HG03095 (cell line): ENCODE results near the gene HMGN3.
A peak's percentile ranks its signal among the peaks of the same experiment; 100 is the strongest.
"Not testable (repeated sequence)": the region's sequence is repeated elsewhere in the genome, so short reads cannot be mapped to it uniquely, and the experiment has no call there.

ENCODE experiments used
- ATAC-seq: cut with Tn5 transposase; IDR thresholded peaks from one replicate; pipeline ENCODE4 v1.9.1; 2021; ENCODE audit warnings: moderate library complexity; ENCODE audit not compliant: unreplicated experiment

The HMGN3 gene

GRCh38 chr6:79234150-79235022 lies at the start of gene HMGN3:
TSS of gene HMGN3 (minus strand) at chr6:79234682.
- peak; percentile 84 for ATAC-seq

GRCh38 chr6:79280756-79281155 lies 46.3 kb upstream of the HMGN3 start:
- ATAC-seq, result no peak

- no peak for ATAC-seq
Observed at GRCh38 chr6:79277109-79277508, 42.6 kb upstream of the HMGN3 start.

DNA sequence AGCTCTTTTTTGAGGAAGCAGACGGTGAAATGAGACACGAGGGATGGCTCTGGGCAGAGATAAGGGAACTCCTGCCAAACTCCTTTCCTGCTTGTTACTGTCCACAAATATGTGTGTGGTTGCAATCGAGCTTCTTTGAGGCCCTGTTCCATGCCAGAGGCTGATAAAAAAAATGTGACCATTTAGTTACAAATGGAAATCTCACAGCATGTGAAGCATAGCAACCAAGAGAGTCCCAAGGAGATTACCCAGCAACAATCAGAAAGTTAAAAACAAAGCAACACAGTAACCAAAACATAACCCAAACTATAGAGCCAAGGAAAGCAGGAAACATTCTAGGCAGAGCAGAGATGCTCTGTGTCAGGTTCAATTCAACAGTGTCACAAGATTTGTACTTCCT lies 35.4 kb upstream of the HMGN3 start:
- no peak for ATAC-seq

GRCh38 chr6:79267128-79267527 lies 32.6 kb upstream of the HMGN3 start:
- no peak for ATAC-seq

DNA sequence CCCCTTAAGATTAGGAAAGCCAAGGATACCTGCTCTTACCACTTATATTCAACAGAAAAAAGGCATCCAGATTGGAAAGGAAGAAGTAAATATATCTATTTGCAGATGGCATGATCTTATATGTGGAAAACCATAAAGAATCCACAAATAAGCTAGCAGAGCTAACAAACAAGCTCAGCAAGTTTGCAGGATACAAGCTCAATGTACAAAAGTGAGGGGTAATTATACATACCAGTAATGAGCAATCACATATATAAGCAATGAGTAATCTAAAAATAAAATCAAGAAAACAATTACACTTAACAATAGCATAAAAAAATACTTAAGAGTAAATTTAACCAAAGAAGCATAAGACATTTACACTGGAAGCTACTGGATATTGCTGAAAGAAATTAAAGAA lies 31.6 kb upstream of the HMGN3 start:
- no peak for ATAC-seq

DNA sequence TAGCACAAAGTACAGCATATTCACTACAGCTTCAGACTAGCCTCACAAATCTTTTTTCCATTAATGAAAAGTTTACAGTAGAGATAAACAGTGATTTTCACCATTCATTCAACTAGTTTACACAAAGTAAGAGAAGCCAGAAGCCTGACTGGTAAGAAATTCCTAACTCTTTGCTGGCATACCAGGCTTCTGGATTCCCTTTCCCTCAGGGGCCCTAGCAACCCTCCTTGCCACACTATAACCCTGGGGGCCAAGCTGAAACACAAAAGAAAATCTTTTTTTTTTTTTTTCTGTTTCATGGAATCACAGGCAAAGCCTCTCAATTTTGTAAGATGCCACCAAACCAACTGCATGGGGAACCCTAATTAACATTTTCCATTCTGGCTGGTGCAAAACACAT lies 28.9 kb upstream of the HMGN3 start:
- no peak for ATAC-seq

DNA sequence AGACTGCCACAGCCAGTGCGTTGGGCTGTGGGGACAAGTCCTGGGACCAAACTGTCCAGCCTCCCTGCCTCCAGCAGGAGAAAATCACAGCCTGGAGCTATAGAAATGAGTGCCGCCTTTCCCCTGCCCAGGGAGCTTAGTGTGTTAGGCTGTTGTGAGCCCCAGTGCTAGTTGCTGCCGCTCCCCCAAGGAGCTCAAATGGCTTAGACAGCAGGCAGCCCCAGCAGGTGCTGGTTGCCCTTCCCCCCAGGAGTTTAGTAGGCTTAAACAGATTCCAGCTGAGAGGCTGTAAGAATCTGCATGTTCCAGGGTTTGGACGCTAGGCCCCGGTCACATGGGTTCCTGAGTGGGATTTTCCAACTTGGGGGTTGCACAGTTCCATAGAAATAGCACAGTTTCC lies 27.2 kb upstream of the HMGN3 start:
- no peak for ATAC-seq

DNA sequence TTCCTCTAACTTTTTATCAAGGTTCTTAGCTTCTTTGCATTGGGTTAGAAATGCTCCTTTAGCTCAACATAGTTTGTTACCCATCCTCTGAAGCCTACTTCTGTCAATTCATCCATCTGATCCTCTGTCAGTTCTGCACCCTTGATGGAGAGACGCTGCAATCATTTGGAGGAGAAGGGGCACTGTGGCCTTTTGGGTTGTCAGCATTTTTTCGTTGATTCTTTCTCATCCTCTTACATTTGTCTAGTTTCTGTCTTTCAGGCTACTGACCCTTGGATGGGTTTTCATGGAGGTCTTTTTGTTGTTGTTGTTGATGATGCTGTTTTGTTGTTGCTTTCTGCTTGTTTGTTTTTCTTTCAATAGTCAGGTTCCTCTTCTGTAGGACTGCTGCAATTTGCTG lies 26.3 kb upstream of the HMGN3 start:
- no peak for ATAC-seq

GRCh38 chr6:79257381-79258205 lies 23.1 kb upstream of the HMGN3 start:
- no peak for ATAC-seq

DNA sequence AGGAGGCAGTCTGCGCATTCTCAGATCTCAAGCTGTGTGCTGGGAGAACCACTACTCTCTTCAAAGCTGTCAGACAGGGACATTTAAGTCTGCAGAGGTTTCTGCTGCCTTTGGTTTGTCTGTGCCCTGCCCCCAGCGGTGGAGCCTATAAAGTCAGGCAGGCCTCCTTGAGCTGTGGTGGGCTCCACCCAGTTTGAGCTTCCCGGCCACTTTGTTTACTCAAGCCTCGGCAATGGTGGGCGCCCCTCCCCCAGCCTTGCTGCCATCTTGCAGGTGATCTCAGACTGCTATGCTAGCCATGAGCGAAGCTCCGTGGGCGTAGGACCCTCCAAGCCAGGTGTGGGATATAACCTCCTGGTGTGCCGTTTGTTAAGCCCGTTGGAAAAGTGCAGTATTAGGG lies 22.3 kb upstream of the HMGN3 start:
- ATAC-seq, result not testable (repeated sequence)

DNA sequence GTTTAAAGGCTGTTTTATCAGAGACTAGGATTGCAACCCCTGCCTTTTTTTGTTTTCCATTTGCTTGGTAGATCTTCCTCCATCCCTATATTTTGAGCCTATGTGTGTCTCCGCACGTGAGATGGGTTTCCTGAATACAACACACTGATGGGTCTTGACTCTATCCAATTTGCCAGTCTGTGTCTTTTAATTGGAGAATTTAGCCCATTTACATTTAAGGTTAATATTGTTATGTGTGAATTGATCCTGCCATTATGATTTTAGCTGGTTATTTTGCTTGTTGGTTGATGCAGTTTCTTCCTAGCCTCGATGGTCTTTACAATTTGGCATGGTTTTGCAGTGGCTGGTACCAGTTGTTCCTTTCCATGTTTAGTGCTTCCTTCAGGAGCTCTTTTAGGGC lies 20.6 kb upstream of the HMGN3 start:
- ATAC-seq, result not testable (repeated sequence)

- ATAC-seq, result no peak
Observed at GRCh38 chr6:79250559-79250958, 16.1 kb upstream of the HMGN3 start.

GRCh38 chr6:79250107-79250514 lies 15.6 kb upstream of the HMGN3 start:
- peak; percentile 76 for ATAC-seq

DNA sequence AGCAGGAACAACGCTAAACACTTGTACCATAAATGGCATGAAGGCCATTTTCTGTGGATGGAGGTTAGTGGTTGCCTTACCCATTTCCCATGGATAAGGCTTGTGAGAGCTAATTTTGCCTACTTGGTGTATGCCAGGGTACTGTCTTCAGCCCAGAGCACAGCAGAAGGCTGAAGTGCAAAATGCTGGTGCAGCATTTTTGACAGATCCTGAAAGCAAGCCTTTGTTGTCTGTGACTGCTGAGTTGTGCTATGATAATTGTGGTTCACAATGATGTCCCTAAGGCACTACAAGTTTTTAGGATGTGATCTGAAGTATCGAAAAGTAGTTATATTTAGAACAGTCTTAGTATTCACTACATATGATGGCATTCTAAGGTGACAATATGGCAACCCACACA lies 14.7 kb upstream of the HMGN3 start:
- ATAC-seq, result no peak

GRCh38 chr6:79246891-79247290 lies 12.4 kb upstream of the HMGN3 start:
- ATAC-seq, result peak; percentile 70

GRCh38 chr6:79241228-79241627 lies 6.7 kb upstream of the HMGN3 start:
- ATAC-seq, result no peak

DNA sequence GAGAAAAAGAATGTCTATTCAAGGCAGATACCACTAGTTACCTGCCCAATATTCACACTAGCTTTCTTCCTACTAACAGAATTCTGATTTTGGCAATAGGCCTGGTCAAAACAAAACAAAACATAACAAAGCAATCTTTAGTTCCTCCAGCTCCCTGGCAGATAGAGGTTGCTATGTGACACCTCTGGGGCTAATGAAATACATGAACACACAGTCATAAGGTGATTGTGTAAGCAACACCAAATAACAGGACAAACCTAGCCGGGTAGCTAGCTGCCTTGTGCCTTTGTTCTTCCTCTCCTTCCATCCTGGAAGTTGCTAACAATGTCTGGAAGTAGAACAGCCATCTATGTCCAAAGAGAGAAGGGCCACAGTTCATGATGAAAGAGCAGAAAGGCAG lies 6.0 kb upstream of the HMGN3 start:
- ATAC-seq, result no peak

- ATAC-seq, result peak; percentile 66
Observed at GRCh38 chr6:79239536-79240168, 5.2 kb upstream of the HMGN3 start.

DNA sequence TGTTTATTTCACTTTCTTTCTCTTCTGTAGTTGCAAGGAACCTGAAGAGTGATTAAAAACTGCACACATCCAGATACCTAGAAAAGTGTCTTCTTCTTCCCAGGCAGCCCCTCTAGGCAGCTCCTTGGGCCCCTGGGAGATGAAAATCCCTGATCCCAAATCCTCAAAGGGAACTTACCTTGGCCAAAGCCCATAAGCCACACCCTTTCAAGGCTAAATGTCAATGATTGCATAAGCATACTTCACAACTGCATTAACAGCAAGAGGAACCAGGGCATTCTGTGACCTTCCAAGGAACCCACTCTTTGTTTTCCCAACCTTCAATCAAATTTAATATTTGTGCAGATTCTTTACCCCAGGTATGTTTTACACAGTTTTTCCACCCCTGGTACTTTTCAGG lies 4.4 kb upstream of the HMGN3 start:
- ATAC-seq, result no peak

- no peak for ATAC-seq
Observed at GRCh38 chr6:79236711-79237110, 2.2 kb upstream of the HMGN3 start.
